Activated CD4-positive, alpha-beta T cell treated with anti-CD3 and anti-CD28 coated beads for 48 hours (primary cell): Measurements from ENCODE around the gene RHBDL2.
"Not testable (repeated sequence)": the region's sequence is repeated elsewhere in the genome, so short reads cannot be mapped to it uniquely, and the experiment has no call there.

Experiments
- DNase-seq: peaks from one replicate; pipeline ENCODE4 v3.0.0-alpha.2; 2020

The RHBDL2 gene

DNA sequence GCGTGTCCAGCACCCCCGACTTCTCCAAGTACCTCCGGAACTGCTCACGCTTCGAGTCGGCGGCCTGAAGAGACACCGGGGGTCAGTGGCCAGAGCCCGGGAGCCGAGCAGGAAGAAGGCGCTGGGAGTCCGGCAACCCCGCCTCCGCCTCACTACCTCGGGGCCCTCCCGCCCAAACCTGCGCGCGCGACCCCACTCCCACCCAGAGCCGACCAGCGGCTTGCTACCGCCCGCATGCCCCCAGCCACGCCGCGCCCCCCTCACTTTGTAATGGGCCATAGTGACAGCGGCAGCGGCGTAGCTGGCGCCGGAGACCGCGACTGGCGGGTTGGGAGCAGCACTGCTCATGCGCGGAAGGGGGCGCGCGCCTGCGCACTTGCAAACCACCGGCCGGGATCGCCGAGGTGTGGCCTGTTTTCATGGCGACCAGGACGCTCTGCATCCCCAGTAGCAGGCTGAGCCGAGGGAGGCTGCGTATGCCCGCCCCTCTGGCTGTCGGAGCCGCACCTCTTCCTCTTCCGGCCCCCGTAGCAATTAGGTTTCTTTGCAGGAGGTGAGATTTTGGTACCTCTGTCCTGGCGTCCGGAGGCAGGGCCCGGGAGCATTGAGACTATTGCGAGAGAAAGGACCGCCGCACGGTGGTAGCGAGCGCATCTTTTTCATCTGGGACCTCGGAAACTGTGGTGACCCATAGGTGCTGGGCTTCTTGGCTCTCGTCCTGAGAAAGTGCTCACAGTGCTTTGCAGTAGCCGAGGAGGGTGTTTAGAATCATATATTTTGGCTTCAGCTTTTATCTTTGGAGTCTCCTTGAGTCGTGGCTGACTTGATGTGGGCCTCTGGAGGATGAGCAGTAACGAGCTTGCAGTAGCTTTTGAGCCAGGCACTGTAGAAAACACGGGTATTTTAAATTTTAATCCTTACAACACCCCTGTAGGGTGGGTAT lies 68.3 kb downstream of the RHBDL2 start, which contains the start of gene MYCBP:
Gene MYCBP, minus strand, starts transcription at position 322 of the 943 bp plus-strand sequence. Its CDS starts 43 bp downstream, at position 279.
- peak; percentile 97 for DNase-seq

DNA sequence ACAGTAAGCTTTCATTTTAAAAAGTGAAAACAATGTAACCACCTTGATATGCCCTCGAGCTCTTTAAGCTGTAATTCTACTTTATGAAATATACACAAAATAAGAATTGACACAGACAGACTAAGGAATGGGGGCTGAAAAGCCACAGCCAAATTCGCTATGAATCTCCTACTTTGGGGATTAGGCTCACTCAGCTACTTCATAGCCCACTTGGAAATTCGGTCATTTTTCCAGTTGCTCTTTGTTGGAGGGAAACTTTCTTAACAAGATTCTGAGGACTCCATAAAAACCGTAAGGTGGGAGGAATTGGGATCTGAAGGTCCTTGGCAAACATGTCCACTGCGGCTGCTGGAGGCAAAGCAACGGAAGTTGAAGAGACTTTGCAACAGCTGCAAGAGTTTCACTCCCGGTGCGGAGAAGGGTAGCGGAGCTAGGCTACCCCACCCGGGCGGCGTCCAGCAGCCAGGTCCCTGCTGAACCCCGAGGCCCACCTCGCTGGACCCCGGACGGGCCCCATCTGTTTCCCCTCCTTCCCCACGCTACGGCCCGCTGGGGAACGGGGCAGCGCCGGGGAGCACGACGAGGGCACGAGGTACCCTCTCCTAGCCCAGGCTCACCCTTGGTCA lies 69.1 kb downstream of the RHBDL2 start:
- peak; percentile 50 for DNase-seq

DNA sequence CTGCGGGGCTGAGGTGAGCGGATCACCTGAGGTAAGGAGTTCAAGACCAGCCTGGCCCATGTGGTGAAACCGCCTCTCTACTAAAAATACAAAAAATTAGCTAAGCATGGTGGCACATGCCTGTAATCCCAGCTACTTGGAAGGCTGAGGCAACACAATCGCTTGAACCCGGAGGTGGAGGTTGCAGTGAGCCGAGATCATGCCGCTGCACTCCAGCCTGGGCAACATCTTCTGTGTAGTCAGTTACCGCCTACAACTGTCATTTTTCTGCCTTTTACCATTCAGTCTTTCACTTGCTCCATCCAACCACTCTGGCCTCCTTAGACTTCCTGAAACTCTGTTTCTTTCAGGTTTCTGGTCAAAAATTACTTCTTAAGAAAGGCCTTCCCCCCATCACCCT lies 70.6 kb downstream of the RHBDL2 start:
- no peak for DNase-seq

DNA sequence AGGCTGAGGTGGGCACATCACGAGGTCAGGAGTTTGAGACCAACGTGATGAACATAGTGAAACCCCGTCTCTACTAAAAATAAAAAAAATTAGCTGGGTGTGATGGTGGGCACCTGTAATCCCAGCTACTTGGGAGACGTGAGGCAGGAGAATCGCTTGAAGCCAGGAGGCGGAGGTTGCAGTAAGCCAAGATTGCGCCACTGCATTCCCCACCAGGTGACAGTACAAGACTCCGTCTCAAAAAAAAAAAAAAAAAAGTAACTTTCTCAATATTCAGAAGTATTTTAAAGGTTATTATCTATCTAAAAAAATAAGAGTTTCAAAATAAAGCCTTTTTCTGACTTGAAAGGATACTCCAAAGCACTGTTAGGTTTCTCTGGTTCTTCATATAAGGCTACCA lies 74.4 kb downstream of the RHBDL2 start:
- DNase-seq, result no peak

DNA sequence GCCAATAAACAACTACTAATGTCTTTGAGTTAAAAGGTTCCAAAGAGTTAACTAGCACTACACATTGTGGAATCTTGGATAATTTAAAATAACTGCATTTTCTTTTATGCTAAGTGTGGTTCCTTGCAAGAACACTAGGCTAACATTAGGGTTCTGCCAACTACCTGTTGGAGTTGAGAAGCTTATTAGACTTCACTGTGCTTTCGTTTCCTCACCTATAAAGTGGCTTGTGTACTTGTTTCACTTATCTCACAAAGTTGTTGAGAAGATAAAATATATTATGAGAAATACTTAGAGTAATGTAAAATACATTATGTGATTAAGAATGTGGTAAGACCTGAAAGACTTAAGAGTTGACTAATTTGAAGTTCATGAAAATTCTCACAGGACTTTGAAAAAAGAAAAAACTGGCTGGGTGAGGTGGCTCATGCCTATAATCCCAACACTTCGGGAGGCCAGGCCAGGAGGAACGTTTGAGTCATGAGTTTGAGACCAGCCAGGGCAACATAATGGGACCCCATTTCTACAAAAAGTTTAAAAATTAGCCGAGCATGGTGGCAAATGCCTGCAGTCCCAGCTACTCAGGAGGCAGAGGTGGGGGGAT lies 76.4 kb downstream of the RHBDL2 start:
- DNase-seq, result no peak

DNA sequence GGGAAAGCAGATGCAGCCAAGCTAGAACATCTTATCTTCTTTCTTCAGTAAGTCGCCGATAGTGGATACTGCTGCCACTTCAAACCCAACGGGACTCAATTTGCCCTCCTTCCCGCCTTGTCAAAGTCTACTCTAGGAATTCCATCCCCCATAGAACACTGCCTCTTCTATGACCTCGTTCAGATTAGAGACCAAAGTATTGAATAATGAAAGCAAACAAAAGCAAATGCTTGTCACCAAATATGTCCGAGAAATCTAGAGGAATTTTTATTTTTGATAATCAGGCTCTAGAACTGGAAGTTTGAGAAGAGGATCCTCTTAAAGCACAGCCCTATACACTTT lies 81.2 kb downstream of the RHBDL2 start:
- DNase-seq, result no peak

DNA sequence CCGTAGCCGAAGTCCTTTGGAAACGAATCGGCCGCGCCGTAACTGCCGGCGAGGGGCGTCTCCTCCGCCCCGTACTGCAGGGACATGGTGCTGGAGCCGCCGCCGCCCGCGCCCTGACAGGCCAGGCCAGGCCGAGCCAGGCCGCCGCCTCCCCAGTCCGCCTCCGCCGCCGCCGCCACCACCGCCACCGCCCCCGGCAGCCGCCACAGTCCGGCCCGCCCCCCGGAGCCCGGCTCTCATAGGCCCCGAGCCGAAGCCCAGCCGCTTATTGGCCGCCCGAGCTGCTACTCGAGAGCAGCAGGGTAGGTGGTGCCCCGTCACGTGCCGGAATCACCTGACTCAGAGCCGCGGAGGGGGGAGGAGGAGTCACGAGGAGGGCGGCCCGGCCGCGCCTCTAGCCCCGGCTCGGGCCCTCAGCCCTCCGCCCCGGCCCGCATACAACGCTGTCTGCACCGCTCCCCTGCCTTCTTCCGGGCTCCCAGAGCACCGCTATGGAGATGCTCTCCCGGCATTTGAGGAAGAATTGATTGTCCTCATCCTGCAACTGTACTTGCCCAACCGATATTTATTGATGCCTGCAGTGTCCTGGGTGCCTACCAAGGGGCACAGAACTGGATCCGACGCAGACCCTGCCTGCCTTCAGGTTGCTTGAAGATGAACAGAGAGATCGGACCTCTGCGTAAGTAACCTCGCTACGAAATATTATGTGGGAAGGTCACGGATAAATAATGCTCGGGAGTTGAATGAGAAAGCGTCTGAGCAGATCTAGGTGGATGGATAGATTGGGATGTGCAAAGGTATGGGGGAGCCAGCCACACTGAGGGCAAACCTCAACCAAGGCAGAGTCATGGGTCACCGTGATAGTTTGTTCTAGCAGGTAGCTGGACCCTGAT lies 81.8 kb downstream of the RHBDL2 start, which contains the start of gene RRAGC:
Gene RRAGC, minus strand, starts transcription at position 212 of the 893 bp plus-strand sequence. Its CDS starts 126 bp downstream, at position 86.
- peak; percentile 99 for DNase-seq

DNA sequence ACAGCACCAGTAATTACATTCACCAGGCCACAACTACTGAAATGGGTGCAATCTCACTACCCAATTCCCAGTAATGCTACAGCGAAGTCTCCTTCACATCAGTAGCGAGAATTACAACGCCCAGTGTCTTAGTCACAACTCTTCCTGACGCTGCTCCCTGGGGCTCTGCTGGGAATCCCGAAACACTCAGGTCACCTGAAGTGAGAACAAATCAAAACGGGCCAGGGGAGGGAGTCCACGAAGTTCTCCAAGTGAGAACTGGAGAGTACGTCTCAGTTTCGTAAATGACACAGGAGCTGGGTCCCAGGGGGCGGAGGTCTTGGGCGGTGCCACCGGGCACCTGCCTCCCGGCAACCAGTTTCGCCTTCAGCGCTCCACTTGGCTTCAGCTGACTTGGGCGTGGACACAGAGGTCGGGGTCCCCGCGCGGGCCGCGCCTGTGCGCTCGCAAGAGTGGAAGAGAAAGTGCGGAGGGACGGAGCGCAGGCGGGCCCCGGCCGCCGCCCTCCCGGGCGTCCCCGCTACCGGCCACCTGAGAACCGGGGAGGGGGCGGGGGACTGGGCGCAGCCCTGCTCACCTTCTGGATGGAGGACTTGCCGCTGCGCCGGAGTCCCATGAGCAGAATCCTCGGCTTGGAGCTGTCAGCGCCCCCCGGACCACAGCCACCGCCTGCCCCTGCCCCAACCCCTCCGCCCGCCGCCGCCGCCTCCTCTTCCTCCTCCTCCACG lies 82.6 kb downstream of the RHBDL2 start:
- DNase-seq, result peak; percentile 72

DNA sequence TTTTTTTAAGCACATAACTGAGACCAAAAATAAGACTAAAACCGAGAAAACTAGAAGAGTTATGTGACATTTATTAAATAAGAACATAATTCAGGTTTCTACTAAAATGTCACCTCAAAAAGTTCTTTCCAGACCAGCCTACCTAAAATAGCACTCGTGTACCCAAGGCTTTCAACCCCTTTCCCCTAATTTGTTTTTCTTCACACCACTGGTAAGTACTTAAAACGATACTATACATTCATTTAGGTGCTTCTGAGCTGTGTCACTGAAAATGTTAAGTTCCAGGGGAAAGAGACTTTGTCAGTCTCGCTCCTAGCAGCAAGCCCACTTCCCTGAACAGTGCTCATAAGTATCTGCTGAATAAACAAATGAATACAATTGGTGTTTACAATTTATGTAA lies 88.8 kb downstream of the RHBDL2 start:
- peak; percentile 22 for DNase-seq

DNA sequence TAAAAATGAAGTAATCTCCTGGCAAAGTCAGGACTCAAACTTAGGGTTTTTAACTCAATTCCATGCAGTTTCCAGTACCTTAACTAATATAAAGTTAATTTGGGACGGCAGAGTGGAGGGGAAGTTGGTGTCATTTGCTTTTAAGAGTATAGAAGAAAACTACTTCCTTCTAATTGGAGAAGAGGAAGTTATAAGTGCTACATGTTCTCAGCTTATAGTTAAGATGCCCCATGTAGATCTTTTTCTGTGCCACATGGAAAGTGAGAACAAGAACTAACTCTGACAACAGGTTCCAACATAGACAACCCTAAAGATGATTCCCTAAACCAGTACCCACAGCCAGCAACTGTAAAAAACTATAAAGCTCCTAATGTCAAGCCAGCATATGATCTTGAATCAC lies 93.6 kb downstream of the RHBDL2 start:
- DNase-seq, result no peak

DNA sequence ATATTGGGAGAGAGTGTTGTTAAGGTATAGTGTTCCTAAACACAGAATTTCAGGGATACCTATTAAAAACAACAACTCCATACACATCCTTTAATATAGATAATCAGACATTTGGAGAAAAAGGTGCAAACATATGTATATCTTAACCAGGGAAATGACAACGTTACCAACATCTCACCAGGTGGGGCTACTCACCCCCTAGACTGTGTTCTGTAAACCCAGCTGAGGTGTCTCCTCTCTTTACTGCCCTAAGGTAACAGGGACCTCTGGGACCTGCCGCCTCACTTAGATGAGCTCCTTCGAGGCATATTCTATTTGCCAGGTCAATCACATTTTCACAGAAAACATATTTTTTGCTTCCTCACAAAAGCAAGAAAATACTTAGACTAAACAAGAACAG lies 95.4 kb downstream of the RHBDL2 start:
- DNase-seq, result no peak

DNA sequence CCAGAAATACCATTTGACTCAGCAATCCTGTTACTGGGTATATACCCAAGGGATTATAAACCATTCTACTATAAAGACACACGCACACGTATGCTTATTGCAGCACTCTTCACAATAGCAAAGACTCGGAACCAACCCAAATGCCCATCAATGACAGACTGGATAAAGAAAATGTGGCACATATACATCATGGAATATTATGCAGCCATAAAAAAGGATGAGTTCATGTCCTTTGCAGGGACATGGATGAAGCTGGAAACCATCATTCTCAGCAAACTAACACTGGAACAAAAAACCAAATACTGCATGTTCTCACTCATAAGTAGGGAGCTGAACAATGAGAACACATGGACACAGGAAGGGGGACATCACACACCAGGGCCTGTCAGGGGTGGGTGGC lies 96.5 kb downstream of the RHBDL2 start:
- not testable (repeated sequence) for DNase-seq

DNA sequence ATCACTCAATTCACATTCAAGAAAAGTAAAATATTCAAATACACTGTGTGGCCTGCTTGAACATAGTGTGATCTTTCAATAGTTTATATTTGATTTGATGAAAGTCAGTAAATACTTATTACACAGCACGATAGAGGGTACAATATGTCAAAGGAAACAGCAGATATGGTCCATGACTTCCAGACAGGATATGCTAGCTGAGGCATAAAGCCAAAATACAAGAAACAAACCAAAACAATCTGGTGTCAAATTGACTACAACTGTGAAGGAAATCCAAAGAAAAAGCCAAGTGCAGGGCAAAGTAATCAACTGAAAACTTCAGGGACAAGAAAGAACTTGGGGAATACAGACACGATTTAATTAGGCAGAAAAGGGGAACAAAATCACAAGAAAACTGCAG lies 101.3 kb downstream of the RHBDL2 start:
- no peak for DNase-seq

DNA sequence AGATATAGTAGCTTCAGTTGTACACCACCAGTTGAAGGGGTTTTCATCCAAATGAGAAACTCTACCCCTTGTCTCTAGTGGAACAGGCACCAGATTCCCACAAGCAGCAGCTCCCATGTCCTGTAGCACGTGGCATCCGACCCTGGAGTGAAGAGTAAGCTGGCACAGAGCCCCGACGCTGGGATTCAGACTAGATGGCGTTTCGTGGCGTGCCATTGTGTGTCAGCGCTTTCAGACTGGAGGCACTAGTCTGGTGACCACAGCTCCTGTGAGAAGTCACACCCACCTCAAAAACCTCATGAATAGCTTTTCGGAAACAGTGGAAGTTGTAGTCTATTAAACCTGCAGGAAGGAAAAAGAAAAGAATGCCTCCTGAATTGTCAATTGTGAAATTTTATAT lies 102.3 kb downstream of the RHBDL2 start:
- no peak for DNase-seq

DNA sequence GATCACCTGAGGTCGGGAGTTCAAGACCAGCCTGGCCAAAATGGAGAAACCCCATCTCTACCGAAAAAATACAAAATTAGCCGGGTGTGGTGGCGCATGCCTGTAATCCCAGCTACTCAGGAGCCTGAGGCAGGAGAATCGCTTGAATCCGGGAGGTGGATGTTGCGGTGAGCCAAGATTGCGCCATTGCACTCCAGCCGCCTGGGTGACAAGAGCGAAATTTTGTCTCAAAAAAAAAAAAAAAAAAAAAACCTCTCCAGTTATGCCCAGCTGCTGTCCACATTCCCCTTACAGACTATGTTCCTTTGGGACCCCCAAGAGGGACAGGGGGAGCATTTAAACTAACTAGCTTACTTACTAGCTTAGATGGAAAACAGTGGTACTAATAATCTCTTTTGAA lies 105.3 kb downstream of the RHBDL2 start:
- not testable (repeated sequence) for DNase-seq
